Glomerular endothelial cell (primary cell): Measurements from ENCODE around the gene SSH3. TPM values are rescaled to one million over a fixed set of nuclear protein-coding genes. Genes with fewer than 3 reads are reported as not detected.

Experiments
- DNase-seq: peaks from one replicate; pipeline ENCODE4 v3.0.0-alpha.2; 2011; ENCODE audit warnings: low read depth, low spot score; ENCODE audit errors: extremely low read depth
- total RNA-seq: library from RNA; depleted of rRNA; stranded (reverse); fragments of >200 nt; gene quantifications from 2 replicates; pipeline ENCODE4 v1.2.3, GENCODE V29; 2015

The SSH3 gene
- total RNA-seq, 1 donor from 2014 or later = 16.7 TPM

DNA sequence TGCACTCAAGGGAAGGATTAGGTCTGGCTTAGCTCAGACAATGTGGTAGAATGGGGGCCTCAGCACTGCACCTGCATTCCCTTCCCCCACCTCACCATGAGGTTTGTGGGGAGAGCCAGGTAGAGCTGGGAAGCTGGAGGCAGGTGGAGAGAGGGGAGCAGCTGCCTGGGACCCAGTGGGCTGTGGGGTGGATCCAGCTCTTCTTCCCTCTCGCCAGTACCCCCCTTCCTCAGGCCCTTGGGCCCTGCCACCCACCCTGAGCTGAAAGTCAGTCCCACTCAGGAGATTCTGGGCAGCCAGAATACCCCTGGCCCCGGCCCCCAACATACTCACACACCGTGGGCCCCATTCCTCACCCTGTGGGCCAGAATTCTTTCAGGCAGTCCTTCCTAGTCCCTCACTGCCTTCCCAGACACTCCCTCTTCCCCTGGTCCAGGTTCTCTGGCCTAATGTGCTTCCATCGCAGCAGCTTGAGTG is 53.1 kb downstream of the SSH3 start:
- no peak for DNase-seq

DNA sequence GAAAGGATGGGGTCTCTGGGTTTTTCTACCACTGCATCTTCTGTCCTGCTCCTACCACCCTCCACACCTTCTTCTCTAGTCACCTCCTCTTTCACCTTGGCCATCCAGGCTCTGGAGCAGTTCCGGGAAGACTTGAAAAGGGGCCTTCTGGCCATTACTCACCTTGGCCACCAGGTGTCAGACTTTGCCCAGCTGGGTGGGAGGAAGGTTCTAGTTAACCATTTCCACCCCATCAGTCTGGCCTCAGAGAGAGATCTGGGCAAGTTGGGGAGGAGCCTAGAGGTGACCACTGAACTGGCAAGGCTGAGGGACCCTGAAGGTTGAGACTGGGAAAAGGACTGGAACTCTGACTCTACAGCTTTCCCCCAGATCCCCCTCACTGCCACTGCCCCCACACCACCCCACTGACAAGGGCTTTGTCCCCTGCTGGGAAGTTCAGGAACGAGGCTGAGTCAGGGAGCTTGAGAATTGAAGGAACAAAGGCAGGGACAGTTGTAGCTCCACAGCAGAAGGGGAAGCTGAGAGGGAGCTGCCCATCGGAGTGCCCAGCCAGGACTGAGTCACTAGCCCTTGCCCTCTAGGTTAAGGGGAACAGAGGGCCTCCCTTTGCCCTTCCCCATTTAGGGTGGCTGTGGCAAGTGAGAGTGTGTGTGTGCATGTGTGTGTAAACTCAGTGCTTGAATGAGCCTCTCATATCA is 53.7 kb downstream of the SSH3 start:
- no peak for DNase-seq

DNA sequence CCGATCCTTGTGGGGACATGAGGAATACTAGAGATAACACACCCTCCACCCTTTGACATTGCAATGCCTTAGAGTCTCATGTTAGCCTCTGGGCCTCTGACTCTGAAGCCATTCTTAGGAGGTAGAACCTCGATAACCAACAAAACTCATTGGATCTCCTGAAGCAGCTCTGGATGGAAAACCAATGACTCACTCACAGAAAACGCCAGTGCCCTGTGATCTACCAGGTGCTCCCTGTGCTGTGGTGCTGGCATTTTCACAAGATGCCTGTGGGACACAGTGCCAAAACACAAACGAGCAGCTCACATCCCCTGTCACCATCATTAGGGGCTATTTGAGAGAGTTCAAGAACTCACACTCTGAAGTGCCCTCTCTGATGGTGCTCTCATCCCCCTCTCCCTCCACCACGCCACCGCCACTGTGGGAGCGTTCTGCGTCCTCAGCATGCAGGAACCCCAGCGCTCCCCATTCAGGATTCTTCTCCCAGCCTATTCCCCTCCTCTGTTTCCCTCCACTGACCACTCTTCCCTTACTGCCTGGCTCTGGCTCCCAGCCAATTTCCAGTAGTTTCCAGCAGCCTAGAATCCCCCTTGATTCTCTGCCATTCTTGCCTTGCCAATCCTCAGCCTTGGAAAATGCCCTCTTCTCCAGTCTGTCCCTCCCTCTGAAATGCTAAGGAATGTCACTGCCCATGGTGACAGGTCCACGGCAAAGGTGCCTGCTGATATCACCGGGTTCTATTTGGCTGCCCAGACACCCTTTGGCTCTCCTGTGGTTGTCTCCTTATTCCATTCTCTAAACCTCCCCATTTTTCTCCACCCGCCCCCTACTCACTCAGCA is 54.7 kb downstream of the SSH3 start:
- no peak for DNase-seq

Other genes with a start within 250 kb of the SSH3 start
- gene RHOD, start 246.7 kb upstream of the SSH3 start, total RNA-seq = 22.1 and 23.8 TPM in 2 replicates
- 35.8 and 55.2 TPM in 2 replicates for gene KDM2A, start 184.3 kb upstream of the SSH3 start, total RNA-seq
- 45.8 and 72.7 TPM in 2 replicates for gene GRK2, start 37.1 kb upstream of the SSH3 start, total RNA-seq
- gene ANKRD13D, start 14.2 kb upstream of the SSH3 start, total RNA-seq = 27.9 and 44.2 TPM in 2 replicates
- gene POLD4, start 50.0 kb downstream of the SSH3 start, total RNA-seq = 120 and 151 TPM in 2 replicates
- 6.2 and 6.9 TPM in 2 replicates for gene CLCF1, start 70.1 kb downstream of the SSH3 start, total RNA-seq
- 7.3 and 8.7 TPM in 2 replicates for gene RAD9A, start 88.5 kb downstream of the SSH3 start, total RNA-seq
- 218 and 230 TPM in 2 replicates for gene PPP1CA, start 98.3 kb downstream of the SSH3 start, total RNA-seq
- gene TBC1D10C, start 100.6 kb downstream of the SSH3 start, total RNA-seq = 0.23 TPM in 1 of 2 replicates, not detected in the other
- gene CARNS1, start 112.1 kb downstream of the SSH3 start, total RNA-seq = 0.10 and 0.18 TPM in 2 replicates
- gene RPS6KB2, start 125.0 kb downstream of the SSH3 start, total RNA-seq = 39.4 and 39.9 TPM in 2 replicates
- gene PTPRCAP, start 134.2 kb downstream of the SSH3 start, total RNA-seq = 2.2 TPM in 1 of 2 replicates, not detected in the other
- gene CORO1B, start 139.9 kb downstream of the SSH3 start, total RNA-seq = 143 and 144 TPM in 2 replicates
- gene GPR152, start 149.2 kb downstream of the SSH3 start, total RNA-seq = not detected in 2 replicates
- 1.3 and 1.7 TPM in 2 replicates for gene CABP4, start 151.8 kb downstream of the SSH3 start, total RNA-seq
- 32.9 and 88.6 TPM in 2 replicates for gene TMEM134, start 165.7 kb downstream of the SSH3 start, total RNA-seq
- 43.2 and 51.9 TPM in 2 replicates for gene AIP, start 179.5 kb downstream of the SSH3 start, total RNA-seq
- gene PITPNM1, start 201.8 kb downstream of the SSH3 start, total RNA-seq = 18.7 and 64.1 TPM in 2 replicates
- 71.9 and 77.3 TPM in 2 replicates for gene CDK2AP2, start 204.6 kb downstream of the SSH3 start, total RNA-seq
- gene CABP2, start 219.9 kb downstream of the SSH3 start, total RNA-seq = not detected in 2 replicates